ENCODE results near the gene RNF144A.

RNF144A gene

DNA sequence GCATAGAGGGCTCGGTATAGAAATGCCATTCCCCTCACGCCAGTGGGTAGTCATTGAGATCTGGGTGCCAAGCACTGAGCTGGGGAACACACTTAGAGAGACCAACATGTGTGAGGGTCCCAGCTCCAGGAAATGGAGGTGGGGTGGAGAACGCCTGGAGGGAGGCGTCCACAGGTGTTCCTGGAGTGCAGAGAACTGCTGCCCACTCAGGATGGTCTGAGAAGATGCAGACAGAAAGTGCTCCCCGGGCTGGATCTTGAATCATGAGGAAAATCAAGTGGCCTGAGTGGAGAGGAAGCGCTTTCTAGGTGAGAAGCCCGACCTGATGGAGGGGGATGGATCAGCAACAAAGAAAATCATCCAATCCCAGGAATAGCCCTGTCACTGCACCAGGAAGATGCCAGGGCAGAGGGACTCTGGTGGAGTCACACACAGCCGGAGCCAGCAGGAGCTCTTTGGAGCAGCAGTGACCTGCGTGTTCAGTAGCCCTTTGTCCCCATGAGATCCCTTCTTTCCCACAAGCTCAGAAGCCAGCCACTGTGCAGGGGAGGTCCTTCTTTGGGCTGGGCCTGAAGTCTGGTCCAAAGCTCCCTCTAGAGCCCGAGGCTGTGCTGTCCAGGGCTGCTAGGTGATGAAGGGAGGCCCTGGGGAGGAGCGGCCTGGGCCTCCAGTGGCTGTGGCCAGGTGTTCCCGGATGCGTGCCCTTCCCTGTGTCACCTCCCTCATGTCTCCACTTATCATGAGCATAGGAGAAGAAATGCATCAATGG lies 112.3 kb downstream of the RNF144A start:
- TF ChIP-seq SIN3A (IDR thresholded peaks at IDR 0.05; ENCODE audit: borderline replicate concordance, insufficient read depth, low read length) (no peak), TAF1 (IDR thresholded peaks at IDR 0.05; ENCODE audit: borderline replicate concordance, insufficient read depth, low read length) (no peak), FOXP2 (optimal IDR thresholded peaks at IDR 0.05; ENCODE audit: borderline replicate concordance, extremely low read depth, extremely low read length, insufficient read depth) (no peak), POLR2AphosphoS5 (IDR thresholded peaks at IDR 0.05; ENCODE audit: low read depth, low read length) (no peak)
- TF ChIP-seq, protein P1, sequence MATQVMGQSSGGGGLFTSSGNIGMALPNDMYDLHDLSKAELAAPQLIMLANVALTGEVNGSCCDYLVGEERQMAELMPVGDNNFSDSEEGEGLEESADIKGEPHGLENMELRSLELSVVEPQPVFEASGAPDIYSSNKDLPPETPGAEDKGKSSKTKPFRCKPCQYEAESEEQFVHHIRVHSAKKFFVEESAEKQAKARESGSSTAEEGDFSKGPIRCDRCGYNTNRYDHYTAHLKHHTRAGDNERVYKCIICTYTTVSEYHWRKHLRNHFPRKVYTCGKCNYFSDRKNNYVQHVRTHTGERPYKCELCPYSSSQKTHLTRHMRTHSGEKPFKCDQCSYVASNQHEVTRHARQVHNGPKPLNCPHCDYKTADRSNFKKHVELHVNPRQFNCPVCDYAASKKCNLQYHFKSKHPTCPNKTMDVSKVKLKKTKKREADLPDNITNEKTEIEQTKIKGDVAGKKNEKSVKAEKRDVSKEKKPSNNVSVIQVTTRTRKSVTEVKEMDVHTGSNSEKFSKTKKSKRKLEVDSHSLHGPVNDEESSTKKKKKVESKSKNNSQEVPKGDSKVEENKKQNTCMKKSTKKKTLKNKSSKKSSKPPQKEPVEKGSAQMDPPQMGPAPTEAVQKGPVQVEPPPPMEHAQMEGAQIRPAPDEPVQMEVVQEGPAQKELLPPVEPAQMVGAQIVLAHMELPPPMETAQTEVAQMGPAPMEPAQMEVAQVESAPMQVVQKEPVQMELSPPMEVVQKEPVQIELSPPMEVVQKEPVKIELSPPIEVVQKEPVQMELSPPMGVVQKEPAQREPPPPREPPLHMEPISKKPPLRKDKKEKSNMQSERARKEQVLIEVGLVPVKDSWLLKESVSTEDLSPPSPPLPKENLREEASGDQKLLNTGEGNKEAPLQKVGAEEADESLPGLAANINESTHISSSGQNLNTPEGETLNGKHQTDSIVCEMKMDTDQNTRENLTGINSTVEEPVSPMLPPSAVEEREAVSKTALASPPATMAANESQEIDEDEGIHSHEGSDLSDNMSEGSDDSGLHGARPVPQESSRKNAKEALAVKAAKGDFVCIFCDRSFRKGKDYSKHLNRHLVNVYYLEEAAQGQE (IDR thresholded peaks at IDR 0.05; ENCODE audit: insufficient read depth in 1 of 2, low read depth in 2 of 2, low read length in 2 of 2): no peak

DNA sequence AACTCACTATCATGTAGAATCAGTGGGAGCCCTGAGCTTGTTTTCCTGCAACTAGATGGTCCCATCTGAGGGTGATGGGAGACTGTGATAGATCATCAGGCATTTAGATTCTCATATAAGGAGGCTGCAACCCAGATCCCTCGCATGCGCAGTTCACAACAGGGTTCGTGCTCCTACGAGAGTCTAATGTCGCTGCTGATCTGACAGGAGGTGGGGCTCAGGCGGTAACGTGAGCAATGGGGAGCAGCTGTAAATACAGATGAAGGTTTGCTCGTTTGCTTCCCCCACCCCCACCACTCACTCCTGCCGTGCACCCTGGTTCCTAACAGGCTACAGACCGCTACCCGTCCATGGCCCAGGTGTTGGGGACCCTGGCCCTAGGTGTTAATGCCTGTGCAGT lies 113.6 kb downstream of the RNF144A start:
- no peak for TF ChIP-seq TAF1 (IDR thresholded peaks at IDR 0.05; ENCODE audit: borderline replicate concordance, insufficient read depth, low read length)
- TF ChIP-seq, protein P1 (IDR thresholded peaks at IDR 0.05; ENCODE audit: insufficient read depth in 1 of 2, low read depth in 2 of 2, low read length in 2 of 2): no peak
- TF ChIP-seq SIN3A (IDR thresholded peaks at IDR 0.05; ENCODE audit: borderline replicate concordance, insufficient read depth, low read length): no peak
- no peak for TF ChIP-seq FOXP2 (optimal IDR thresholded peaks at IDR 0.05; ENCODE audit: borderline replicate concordance, extremely low read depth, extremely low read length, insufficient read depth)
- TF ChIP-seq POLR2AphosphoS5 (IDR thresholded peaks at IDR 0.05; ENCODE audit: low read depth, low read length): no peak

DNA sequence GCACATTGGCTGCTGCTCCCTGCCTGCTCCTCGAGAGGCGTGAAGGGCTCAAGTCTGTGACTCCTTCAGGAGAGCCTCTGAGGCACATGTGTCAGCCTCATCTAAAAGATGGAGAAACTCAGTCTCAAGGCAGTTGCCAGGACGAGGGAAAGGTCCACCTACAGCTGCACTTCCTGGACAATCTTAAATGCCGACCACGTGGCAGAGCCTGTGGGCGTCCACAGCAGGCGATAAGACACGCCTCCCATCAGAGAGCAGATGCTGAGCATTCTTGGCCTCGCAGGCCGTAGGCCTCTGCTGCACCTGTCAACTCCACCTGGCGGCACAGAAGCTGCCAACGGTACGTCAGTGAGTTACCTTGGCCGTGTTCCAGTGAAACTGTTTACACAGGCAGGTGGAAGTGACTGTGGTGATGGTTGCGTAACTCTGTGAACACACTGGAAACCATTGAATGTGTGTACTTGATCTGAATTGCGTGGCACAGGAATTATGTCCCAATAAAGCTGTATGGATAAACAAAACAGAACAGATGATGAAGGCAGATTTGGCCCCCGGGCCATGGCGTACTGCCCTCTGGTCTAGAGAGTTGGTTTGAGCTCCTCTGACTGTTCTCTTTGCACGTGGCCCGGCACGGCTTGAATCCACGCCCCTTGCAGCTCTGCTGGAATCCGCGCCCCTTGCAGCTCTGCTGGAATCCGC lies 114.5 kb downstream of the RNF144A start:
- no peak for TF ChIP-seq TAF1 (IDR thresholded peaks at IDR 0.05; ENCODE audit: borderline replicate concordance, insufficient read depth, low read length)
- peak; percentile 93 for TF ChIP-seq FOXP2 (optimal IDR thresholded peaks at IDR 0.05; ENCODE audit: borderline replicate concordance, extremely low read depth, extremely low read length, insufficient read depth)
- TF ChIP-seq, protein P1 (IDR thresholded peaks at IDR 0.05; ENCODE audit: insufficient read depth in 1 of 2, low read depth in 2 of 2, low read length in 2 of 2): no peak
- no peak for TF ChIP-seq POLR2AphosphoS5 (IDR thresholded peaks at IDR 0.05; ENCODE audit: low read depth, low read length)
- no peak for TF ChIP-seq SIN3A (IDR thresholded peaks at IDR 0.05; ENCODE audit: borderline replicate concordance, insufficient read depth, low read length)

DNA sequence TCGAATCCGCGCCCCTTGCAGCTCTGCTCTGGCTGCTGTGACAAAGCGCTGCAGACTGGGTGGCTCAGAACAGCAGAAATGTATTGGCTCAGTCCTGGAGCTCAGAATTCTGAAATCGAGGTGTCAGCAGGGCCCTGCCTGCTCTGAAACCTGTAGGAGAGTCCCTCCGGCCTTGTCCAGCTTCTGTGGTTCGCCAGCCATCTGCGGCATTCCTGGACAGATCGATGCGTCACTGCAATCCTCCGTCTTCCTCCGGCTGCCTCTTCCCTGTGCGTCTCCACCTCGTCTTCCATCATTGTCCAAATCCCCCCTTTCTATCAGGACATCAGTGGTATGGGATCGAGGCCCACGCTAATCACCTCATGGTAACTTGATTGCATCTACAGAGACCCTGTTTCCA lies 115.2 kb downstream of the RNF144A start:
- no peak for TF ChIP-seq SIN3A (IDR thresholded peaks at IDR 0.05; ENCODE audit: borderline replicate concordance, insufficient read depth, low read length)
- no peak for TF ChIP-seq FOXP2 (optimal IDR thresholded peaks at IDR 0.05; ENCODE audit: borderline replicate concordance, extremely low read depth, extremely low read length, insufficient read depth)

DNA sequence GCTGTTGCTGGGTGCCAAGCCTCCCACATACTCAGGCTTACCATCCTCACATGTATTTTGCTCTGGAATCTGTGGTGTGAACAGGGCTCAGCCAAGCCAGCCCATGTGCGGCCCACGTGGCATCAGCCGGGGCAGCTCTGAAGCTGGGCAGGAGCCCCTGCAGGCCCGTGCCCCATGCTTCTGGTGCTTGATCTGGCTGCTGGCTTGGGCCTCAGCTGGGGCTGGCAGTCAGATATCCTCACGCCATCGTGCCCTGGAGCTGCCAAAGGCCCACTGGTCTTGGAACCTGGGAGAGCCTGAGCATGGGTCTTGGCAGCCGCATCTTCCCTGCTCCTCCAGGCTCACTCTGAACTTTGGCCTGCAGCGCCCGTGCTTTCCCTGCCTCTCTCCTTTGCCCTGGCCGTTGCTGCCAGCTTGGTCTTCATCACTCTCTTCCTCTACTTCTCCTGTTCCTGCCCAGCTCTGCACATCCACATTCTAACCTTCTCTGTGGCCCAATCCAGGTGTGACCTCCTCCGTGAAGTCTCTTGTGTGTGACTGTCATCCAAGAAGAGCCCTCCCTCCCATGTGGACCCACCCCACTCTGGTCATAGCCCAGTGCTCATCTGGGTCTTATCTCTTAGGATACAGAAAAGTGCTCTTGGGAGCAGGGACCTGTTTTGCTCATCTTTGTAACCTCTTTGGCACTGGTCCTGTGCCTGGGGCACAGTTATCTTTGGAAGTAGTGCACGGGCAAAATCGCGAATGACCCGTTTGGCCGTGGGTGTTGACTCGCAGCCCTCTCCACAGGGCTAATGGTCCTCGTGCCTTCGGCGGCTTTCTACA lies 116.1 kb downstream of the RNF144A start:
- no peak for TF ChIP-seq FOXP2 (optimal IDR thresholded peaks at IDR 0.05; ENCODE audit: borderline replicate concordance, extremely low read depth, extremely low read length, insufficient read depth)
- TF ChIP-seq SIN3A (IDR thresholded peaks at IDR 0.05; ENCODE audit: borderline replicate concordance, insufficient read depth, low read length): no peak
- no peak for TF ChIP-seq TAF1 (IDR thresholded peaks at IDR 0.05; ENCODE audit: borderline replicate concordance, insufficient read depth, low read length)
- no peak for TF ChIP-seq POLR2AphosphoS5 (IDR thresholded peaks at IDR 0.05; ENCODE audit: low read depth, low read length)
- TF ChIP-seq, protein P1 (IDR thresholded peaks at IDR 0.05; ENCODE audit: insufficient read depth in 1 of 2, low read depth in 2 of 2, low read length in 2 of 2): no peak
